Muscle layer of colon (tissue), 2 donors: ENCODE results near the gene SEMA4D.
"Not testable (repeated sequence)": the region's sequence is repeated elsewhere in the genome, so short reads cannot be mapped to it uniquely, and the experiment has no call there.

Experiments used
- H3K27ac ChIP-seq: one replicate; pipeline ENCODE4 v1.7.0; 2013; ENCODE audit warnings: low read depth, mild to moderate bottlenecking, low read length, moderate library complexity
- H3K27me3 ChIP-seq, 2 donors: one replicate each; pipeline ENCODE4 v1.7.0; 2013; ENCODE audit warnings: low read length in 2 of 2, mild to moderate bottlenecking in 2 of 2; ENCODE audit not compliant: insufficient read depth in 2 of 2, control insufficient read depth in 1 of 2
- H3K36me3 ChIP-seq: one replicate; pipeline ENCODE4 v1.7.0; 2013; ENCODE audit warnings: mild to moderate bottlenecking, low read length; ENCODE audit not compliant: insufficient read depth
- H3K4me1 ChIP-seq: one replicate; pipeline ENCODE4 v1.7.0; 2013; ENCODE audit warnings: mild to moderate bottlenecking, low read length; ENCODE audit not compliant: insufficient read depth
- H3K4me3 ChIP-seq, 2 donors: one replicate each; pipeline ENCODE4 v1.7.0; 2013; ENCODE audit warnings: low read length in 2 of 2, low read depth in 1 of 2, mild to moderate bottlenecking in 1 of 2, moderate library complexity in 1 of 2
- H3K9ac ChIP-seq: one replicate; pipeline ENCODE4 v1.7.0; 2013; ENCODE audit warnings: low read length
- H3K9me3 ChIP-seq: one replicate; pipeline ENCODE4 v1.7.0; 2013; ENCODE audit warnings: mild to moderate bottlenecking, low read length
- donor health status: abdominal sarcoma.
- donor health status: Adenocarcinoma of cecum.

Gene SEMA4D

DNA sequence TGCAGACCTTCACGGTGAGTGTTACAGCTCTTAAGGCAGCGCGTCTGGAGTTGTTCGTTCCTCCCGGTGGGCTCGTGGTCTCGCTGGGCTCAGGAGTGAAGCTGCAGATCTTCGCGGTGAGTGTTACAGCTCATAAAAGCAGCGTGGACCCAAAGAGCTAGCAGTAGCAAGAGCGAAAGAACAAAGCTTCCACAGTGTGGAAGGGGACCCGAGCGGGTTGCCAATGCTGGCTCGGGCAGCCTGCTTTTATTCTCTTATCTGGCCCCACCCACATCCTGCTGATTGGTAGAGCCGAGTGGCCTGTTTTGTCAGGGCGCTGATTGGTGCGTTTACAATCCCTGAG lies 18.3 kb downstream of the SEMA4D start:
- H3K36me3 ChIP-seq, H3K27me3 ChIP-seq, H3K27ac ChIP-seq, H3K9me3 ChIP-seq, H3K4me3 ChIP-seq, H3K9ac ChIP-seq, H3K4me1 ChIP-seq: not testable (repeated sequence)

DNA sequence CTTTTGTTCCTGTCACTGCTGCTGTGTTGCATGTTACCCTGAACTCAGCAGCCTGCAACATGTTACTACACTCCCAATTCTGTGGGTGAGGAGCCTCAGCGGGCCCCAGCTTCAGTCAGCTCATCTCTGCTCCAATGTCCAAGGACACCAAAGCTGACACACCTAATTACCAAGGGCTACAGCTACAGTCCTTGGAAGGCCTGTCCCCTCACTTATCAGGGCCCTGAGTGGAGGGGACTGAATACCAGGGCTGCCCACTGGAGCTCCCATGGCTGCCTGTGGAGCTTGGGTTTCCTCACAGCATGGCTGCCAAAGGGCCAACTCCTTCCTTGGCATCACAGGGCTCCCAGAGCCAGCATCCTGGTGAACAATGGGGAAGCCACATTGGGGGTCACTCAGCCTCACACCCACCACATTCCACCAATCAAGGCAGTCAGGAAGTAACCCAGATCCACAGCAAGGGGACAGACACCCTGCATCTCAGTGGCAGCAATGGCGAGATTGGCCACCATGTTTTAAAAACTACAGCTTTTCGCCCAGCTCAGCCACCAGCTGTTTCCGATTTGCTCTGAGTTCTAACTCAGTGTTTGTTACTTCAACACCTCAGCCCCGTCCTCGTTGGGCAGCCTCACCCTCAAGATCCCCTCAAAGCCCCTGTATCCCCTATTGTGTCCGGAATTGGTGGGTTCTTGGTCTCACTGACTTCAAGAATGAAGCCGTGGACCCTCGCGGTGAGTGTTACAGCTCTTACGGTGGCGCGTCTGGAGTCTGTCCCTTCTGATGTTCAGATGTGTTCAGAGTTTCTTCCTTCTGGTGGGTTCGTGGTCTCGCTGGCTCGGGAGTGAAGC lies 18.9 kb downstream of the SEMA4D start:
- Histone ChIP-seq H3K4me3 (no peak overlapping the region), H3K27me3 (no peaks in the 10 kb centered on the region), H3K4me1 (no peaks in the 10 kb centered on the region), H3K9ac (no peak overlapping the region), H3K9me3 (no peaks in the 10 kb centered on the region), H3K36me3 (no peaks in the 10 kb centered on the region), H3K27ac (no peak overlapping the region)

DNA sequence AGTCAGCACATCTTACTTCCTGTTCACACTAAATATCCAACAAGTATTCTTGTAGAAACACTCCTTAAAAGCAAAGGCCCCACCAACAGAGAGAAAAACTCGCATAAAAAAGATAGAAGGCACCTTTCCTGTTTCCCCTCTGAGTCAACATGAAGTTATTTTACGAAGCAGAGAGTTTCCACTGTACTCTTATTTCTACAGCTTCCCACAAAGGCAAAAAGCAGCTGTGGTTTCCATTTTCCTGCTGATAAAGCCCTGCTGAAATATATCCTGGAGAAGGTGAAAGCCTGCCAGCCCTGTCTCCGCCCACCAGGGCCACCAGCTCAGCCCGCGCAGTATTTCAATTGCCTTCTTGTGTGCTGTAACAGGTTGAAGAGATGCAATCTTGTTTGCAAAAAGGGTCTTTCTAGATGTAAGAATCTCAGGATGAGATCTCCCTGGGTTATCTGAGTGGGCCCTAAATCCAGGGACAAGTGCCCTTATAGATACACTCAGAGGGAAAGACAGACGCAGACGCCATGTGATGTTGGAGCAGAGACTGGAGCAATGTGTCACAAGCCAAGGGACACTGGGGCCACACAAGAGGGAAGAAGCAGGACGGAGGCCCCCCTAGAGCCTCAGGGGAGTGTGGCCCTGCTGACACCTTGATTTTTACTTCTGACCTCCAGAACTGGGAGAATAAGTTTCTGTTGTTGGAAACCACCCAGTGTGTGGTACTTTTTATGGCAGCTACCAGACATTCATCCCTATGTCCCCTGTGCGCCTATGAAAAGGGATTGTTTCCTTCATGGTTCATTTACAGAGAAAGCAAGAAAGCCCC lies 19.9 kb downstream of the SEMA4D start:
- Histone ChIP-seq H3K9ac (no peak overlapping the region), H3K9me3 (no peaks in the 10 kb centered on the region), H3K4me1 (no peaks in the 10 kb centered on the region), H3K27me3 (no peaks in the 10 kb centered on the region), H3K27ac (no peak overlapping the region), H3K36me3 (no peaks in the 10 kb centered on the region), H3K4me3 (no peak overlapping the region)

DNA sequence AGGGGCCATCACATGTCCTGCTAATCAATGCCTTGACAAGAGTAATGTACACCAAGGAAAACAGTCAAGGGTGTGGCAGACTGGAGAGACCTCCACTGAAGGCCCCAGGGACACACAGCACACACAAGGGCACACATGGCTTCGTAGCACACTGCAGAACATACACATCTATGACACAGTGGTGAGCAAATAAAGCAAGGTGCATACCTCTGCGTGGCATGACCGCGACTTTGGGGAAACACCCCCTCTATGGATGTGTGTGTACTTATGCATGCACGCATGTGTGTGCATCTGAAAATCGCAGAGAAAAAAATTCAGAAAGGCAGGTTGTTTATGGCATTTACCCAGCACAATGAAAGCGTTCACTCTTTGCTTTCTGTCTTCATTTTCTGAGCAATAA lies 20.5 kb downstream of the SEMA4D start:
- H3K4me1 ChIP-seq, result no peaks in the 10 kb centered on the region
- H3K27ac ChIP-seq, result no peak overlapping the region
- H3K9me3 ChIP-seq, result no peaks in the 10 kb centered on the region
- no peaks in the 10 kb centered on the region for H3K27me3 ChIP-seq
- no peak overlapping the region for H3K4me3 ChIP-seq
- H3K9ac ChIP-seq, result no peak overlapping the region
- no peaks in the 10 kb centered on the region for H3K36me3 ChIP-seq

DNA sequence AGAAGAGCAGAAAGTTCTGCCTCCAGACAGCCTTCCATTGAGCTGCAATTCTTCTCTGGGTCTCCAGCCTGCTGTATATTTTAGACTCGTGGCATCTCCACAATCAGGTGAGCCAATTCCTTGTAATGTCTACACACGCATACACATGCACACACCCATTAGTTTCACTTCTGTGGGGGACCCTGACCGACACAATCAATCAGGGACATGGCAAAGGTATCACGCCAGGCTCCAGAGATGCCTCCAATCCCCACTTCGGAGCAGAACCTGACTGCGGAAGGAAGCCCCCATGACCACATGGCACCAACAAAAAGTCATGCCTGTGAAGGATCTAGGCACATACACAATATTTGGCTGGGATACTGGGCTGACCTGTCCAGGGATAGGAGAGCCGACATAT lies 21.4 kb downstream of the SEMA4D start:
- Histone ChIP-seq H3K4me1 (no peaks in the 10 kb centered on the region), H3K9me3 (no peaks in the 10 kb centered on the region), H3K36me3 (no peaks in the 10 kb centered on the region), H3K9ac (no peak overlapping the region), H3K4me3 (no peak overlapping the region), H3K27me3 (no peaks in the 10 kb centered on the region), H3K27ac (no peak overlapping the region)

DNA sequence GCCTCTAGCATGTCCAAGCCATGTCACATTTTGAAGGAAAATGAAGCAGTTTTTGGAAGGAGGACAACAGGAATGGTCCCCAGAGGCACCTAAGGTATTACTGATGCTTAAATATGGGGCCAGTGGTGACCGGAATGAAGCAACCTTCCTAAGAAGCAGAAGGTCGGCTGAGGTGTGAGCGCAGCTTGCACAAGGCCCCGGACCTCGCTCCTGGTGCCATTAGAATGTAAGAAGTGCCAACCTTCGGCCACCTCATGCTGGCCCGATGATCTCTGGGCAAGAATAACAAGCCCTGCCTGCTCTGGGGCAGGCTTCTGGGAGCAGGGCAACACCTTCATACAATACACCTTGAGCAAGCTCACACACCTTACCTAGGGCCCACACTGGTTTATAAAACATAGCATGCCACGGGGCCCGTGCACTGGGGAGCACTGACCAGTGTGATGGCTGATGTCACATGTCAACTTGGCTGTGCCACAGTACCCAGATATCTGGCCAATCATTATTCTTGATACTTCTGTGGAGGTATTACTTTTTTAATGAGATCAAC lies 21.9 kb downstream of the SEMA4D start:
- H3K9me3 ChIP-seq, result no peaks in the 10 kb centered on the region
- H3K36me3 ChIP-seq, result no peaks in the 10 kb centered on the region
- H3K27me3 ChIP-seq, result no peaks in the 10 kb centered on the region
- H3K27ac ChIP-seq, result no peak overlapping the region
- H3K9ac ChIP-seq, result no peak overlapping the region
- no peak overlapping the region for H3K4me3 ChIP-seq
- no peaks in the 10 kb centered on the region for H3K4me1 ChIP-seq

DNA sequence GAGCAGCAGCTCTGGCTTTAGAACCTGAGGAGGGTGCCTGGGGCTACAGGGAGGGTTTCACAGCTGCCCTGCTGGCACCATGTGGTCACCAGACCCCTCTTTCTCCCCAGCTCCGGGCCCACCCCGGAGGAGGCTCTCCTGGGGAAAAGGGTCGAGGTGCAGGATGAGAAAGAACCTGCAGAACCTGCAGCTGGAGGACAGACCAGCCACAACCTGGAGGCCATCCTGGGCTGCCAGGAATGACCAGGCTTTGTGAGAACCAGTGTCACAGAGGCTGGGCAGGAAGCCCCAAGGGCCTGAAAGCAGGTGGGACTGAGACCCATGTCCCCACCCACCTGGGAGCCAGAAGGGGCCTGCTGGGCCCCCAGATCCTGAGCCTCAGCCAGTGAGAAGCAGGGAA lies 23.0 kb downstream of the SEMA4D start:
- Histone ChIP-seq H3K4me3 (no peak overlapping the region), H3K27ac (no peak overlapping the region), H3K9ac (no peak overlapping the region), H3K36me3 (no peaks in the 10 kb centered on the region), H3K27me3 (no peaks in the 10 kb centered on the region), H3K9me3 (no peaks in the 10 kb centered on the region), H3K4me1 (no peaks in the 10 kb centered on the region)

DNA sequence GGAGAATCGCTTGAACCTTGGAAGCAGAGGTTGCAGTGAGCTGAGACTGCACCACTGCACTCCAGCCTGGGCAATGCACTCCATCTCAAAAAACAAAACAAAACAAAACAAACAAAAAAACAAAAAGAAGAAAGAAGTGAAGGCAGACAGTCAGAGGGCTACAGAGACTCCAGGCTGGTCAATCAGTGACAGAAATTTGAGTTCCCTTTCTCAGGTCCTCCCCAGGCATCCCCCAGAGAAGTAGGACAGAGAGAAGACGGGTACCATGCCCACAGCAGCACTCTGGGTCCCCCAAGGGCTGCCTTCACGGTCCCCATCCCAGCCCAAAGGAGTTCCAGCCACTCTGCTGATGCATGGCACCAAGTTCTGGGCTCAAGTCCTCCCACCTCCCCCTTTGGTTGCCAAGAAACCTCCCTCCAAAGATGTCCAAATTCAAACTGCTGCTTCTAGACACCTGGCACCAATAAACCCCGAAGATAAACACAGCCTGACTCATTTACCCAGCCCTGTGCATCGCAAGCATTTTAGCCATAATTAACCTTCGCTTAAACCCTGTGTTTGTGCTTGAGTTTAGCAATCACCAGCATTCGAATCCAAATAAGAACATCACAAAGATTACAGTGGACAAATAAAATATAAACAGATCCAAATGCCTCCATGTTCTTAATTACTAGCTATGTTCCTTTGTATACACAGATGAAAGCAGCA lies 24.0 kb downstream of the SEMA4D start:
- no peak overlapping the region for H3K27ac ChIP-seq

DNA sequence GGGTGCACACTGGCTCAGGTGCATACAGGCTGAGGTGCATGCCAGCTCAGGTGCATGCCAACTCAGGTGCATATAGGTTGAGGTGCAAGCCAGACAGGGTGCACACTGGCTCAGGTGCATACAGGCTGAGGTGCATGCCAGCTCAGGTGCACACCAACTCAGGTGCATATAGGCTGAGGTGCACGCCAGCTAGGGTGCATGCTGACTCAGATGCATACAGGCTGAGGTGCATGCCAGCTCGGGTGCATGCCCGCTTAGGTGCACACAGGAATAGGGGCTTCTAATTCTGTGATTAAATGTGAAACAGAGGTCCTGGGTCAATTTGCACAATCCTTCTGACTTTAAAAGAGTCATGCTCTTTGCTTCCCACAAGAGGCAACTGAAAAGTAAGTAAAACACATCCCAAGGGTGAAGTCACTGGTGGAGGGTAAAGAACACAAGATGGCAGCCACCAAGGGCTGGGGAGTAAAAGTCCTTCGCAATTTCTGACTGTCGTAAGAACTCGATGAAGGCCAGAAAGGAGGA lies 26.1 kb downstream of the SEMA4D start:
- not testable (repeated sequence) for H3K36me3 ChIP-seq, H3K27ac ChIP-seq, H3K9ac ChIP-seq, H3K27me3 ChIP-seq, H3K4me1 ChIP-seq, H3K9me3 ChIP-seq, H3K4me3 ChIP-seq

More for the DNA sequence above, 24.0 kb downstream of the SEMA4D start:
- Histone ChIP-seq H3K4me1 (no peaks in the 10 kb centered on the region), H3K9ac (no peak overlapping the region), H3K4me3 (no peak overlapping the region), H3K27me3 (no peaks in the 10 kb centered on the region), H3K9me3 (no peaks in the 10 kb centered on the region), H3K36me3 (no peaks in the 10 kb centered on the region)

DNA sequence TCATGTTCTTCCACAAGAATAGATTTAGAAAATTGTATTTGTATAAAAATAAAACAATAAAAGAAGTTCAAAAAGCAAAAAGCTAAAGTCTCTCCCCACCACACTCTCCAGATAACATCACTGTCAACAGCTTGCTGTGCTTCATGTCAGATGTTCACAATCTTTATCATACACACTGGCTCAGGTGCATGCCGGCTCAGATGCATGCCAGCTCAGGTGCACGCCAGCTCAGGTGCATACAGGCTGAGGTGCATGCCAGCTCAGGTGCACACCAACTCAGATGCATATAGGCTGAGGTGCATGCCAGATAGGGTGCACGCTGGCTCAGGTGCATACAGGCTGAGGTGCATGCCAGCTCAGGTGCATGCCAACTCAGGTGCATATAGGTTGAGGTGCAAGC lies 26.5 kb downstream of the SEMA4D start:
- Histone ChIP-seq H3K4me1 (no peaks in the 10 kb centered on the region), H3K4me3 (no peak overlapping the region), H3K27ac (no peak overlapping the region), H3K27me3 (no peaks in the 10 kb centered on the region), H3K9ac (no peak overlapping the region), H3K9me3 (no peaks in the 10 kb centered on the region), H3K36me3 (no peaks in the 10 kb centered on the region)

DNA sequence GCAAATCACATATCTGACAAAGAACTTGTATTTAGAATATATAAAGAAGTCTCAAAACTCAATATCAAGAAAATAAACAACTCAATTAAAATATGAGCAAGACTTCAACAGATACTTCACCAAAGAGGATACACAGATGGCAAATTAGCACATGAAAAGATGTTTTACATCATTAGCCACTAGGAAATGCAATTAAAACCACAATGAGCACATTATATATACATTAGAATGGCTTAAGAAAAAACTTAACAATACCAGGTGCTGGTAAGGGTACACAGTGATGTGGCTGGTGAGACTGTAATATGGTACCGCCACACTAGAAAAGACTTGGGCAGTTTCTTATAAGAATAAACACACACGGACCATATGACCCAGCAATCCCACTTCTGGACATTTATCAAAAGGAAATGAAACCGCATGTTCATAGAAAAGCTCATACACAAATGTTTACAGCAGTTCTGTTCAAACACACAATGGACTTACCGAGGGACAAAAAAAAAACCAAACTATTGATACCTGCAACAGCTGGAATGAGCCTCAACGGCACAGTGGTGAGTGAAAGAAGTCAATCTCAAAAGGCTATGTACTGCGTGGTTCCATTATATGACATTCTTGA lies 27.6 kb downstream of the SEMA4D start:
- no peaks in the 10 kb centered on the region for H3K4me1 ChIP-seq
- no peaks in the 10 kb centered on the region for H3K27me3 ChIP-seq
- H3K9ac ChIP-seq, result no peak overlapping the region
- H3K27ac ChIP-seq, result no peak overlapping the region
- H3K9me3 ChIP-seq, result no peaks in the 10 kb centered on the region
- H3K36me3 ChIP-seq, result no peaks in the 10 kb centered on the region
- no peak overlapping the region for H3K4me3 ChIP-seq
